Adrenal gland (tissue), 5 donors: Measurements from ENCODE around the gene HBG1.

ENCODE experiments used
- CTCF ChIP-seq, 6 experiments: fragments of 450-650 bp in 4 of 6; fragments of 200-600 bp in 2 of 6; sonication (generic) in 1 of 6; IDR thresholded peaks; 1 replicate in 5 of 6; 2 replicates in 1 of 6; pipeline versions ENCODE4 v1.5.1 to v1.8.0; 2016 to 2021; ENCODE audit warnings: antibody characterized with exemption in 6 of 6, mild to moderate bottlenecking in 2 of 6, moderate library complexity in 1 of 6
- POLR2A ChIP-seq, 2 donors: fragments of 450-650 bp; IDR thresholded peaks; one replicate each; pipeline ENCODE4 v1.6.1; 2017; ENCODE audit warnings: antibody characterized with exemption in 2 of 2, mild to moderate bottlenecking in 2 of 2, moderate library complexity in 1 of 2
- donor health status: DM: no; HTN: no; CAD: no.

DNA sequence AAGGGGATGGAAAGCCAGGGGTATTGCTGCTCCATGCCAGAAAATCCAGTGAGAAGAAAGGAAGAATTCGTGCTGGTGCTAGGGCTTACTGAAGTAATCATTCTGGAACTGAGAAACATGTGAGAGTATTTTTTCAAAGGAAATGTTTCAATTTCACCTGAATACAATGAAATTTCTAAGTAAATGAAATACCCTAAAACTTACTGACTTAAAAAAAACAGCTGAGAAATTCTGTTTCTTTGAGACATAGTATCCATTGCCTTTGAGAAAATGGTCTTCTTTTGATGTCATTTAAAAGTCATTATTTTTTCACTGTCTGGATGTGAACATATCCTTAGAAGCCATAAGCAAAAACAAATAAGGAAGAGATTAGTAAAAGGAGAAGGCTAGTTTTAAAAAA is 49.1 kb downstream of the HBG1 start, which contains the start of gene OR51V1:
- TF ChIP-seq CTCF (IDR thresholded peaks at IDR 0.05) (no peak), POLR2A (IDR thresholded peaks at IDR 0.05) (no peak)
